Fibroblast of lung (primary cell): Measurements from ENCODE around the gene CACUL1. TPM values are rescaled to one million over a fixed set of nuclear protein-coding genes. Genes with fewer than 3 reads are reported as not detected.

Source experiments
- DNase-seq, 2 donors: peaks; one replicate each; pipeline versions ENCODE4 v3.0.0 to v3.0.0-alpha.2; 2010; ENCODE audit warnings: low read depth in 2 of 2
- H2AFZ ChIP-seq: 2 replicates; pipeline ENCODE4 v1.5.1; 2012; ENCODE audit warnings: low read length, control low read depth, inconsistent platforms
- H3K27ac ChIP-seq: 2 replicates; pipeline ENCODE4 v1.5.1; 2011; ENCODE audit warnings: low read length, control low read depth; ENCODE audit not compliant: insufficient read depth
- H3K27me3 ChIP-seq: 2 replicates; pipeline ENCODE4 v1.5.1; 2011; ENCODE audit warnings: mild to moderate bottlenecking, low read length; ENCODE audit not compliant: control insufficient read depth, insufficient read depth
- H3K36me3 ChIP-seq: 2 replicates; pipeline ENCODE4 v1.5.1; 2011; ENCODE audit warnings: low read length; ENCODE audit not compliant: control insufficient read depth, insufficient read depth
- H3K4me1 ChIP-seq: 2 replicates; pipeline ENCODE4 v1.5.1; 2011; ENCODE audit warnings: low read length; ENCODE audit not compliant: control insufficient read depth, insufficient read depth; ENCODE audit errors: extremely low read depth
- H3K4me2 ChIP-seq: 2 replicates; pipeline ENCODE4 v1.5.1; 2011; ENCODE audit warnings: low read length, control low read depth; ENCODE audit not compliant: insufficient read depth; ENCODE audit errors: extremely low read depth
- H3K4me3 ChIP-seq, 4 experiments: fragments of 200-600 bp in 1 of 4; sonication (generic) in 1 of 4; replicated peaks in 1 of 4; 2 replicates each; pipeline ENCODE4 v1.5.1; 2011 to 2016; ENCODE audit warnings: low read length in 4 of 4, low read depth in 3 of 4, mild to moderate bottlenecking in 3 of 4, control low read depth in 2 of 4, inconsistent platforms in 1 of 4, mixed read lengths in 1 of 4; ENCODE audit not compliant: insufficient read depth in 1 of 4; ENCODE audit errors: control extremely low read depth in 1 of 4
- H3K79me2 ChIP-seq: 2 replicates; pipeline ENCODE4 v1.5.1; 2012; ENCODE audit warnings: mild to moderate bottlenecking, low read length, inconsistent platforms; ENCODE audit not compliant: control insufficient read depth, insufficient read depth
- H3K9ac ChIP-seq: 2 replicates; pipeline ENCODE4 v1.5.1; 2011; ENCODE audit warnings: mild to moderate bottlenecking, low read length, control low read depth; ENCODE audit not compliant: insufficient read depth
- H3K9me3 ChIP-seq: 2 replicates; pipeline ENCODE4 v1.5.1; 2012; ENCODE audit warnings: low read depth, low read length; ENCODE audit not compliant: control insufficient read depth, insufficient read depth
- H4K20me1 ChIP-seq: 2 replicates; pipeline ENCODE4 v1.5.1; 2011; ENCODE audit warnings: low read length; ENCODE audit not compliant: control insufficient read depth, insufficient read depth; ENCODE audit errors: extremely low read depth
- CTCF ChIP-seq, 2 donors: IDR thresholded peaks in 1 of 2; conservative IDR thresholded peaks in 1 of 2; 1 replicate in 1 of 2; 2 replicates in 1 of 2; pipeline ENCODE4 v1.5.1; 2011 to 2012; ENCODE audit warnings: low read length in 2 of 2, control low read depth in 1 of 2, inconsistent platforms in 1 of 2, low read depth in 1 of 2, mild to moderate bottlenecking in 1 of 2
- EZH2 ChIP-seq: IDR thresholded peaks from 2 replicates; pipeline ENCODE4 v1.5.1; 2012; ENCODE audit warnings: low read length, control low read depth, mild to moderate bottlenecking; ENCODE audit errors: missing control alignments
- polyA plus RNA-seq, 2 donors: library from polyadenylated mRNA; depleted of rRNA in 1 of 2; stranded (reverse) in 1 of 2; unstranded in 1 of 2; fragments of >200 nt; gene quantifications; 2 replicates each; pipeline ENCODE4 v1.2.1, GENCODE V29; 2011 to 2012; ENCODE audit warnings: missing spikeins in 1 of 2
- total RNA-seq: library from RNA; depleted of rRNA; stranded (reverse); fragments of >200 nt; gene quantifications from 2 replicates; pipeline ENCODE4 v1.2.1, GENCODE V29; 2014

The CACUL1 gene
- total and polyA plus RNA-seq, 2 donors (not counting 1 experiment from before 2014, with no cell fraction given): 15.7 to 25.3 TPM

GRCh38 chr10:118667732-118668131 is 87.0 kb downstream of the CACUL1 start:
- no peak overlapping the region for H3K27ac ChIP-seq
- DNase-seq: no peak
- H3K27me3 ChIP-seq: no peaks in the 10 kb centered on the region

GRCh38 chr10:118666350-118666749 is 88.4 kb downstream of the CACUL1 start:
- H3K9ac ChIP-seq: no peak overlapping the region
- peaks cover 3% of the 10 kb centered on the region for H3K4me1 ChIP-seq
- TF ChIP-seq CTCF (conservative IDR thresholded peaks at IDR 0.05 in 1 of 2, IDR thresholded peaks at IDR 0.05 in 1 of 2; ENCODE audit: low read depth in 1 of 2, low read length in 2 of 2) (no peak), EZH2 (no peak)
- no peaks in the 10 kb centered on the region for H3K36me3 ChIP-seq
- no peak overlapping the region for H3K27ac ChIP-seq
- H3K9me3 ChIP-seq: no peaks in the 10 kb centered on the region
- H3K79me2 ChIP-seq: no peaks in the 10 kb centered on the region
- H2AFZ ChIP-seq: no peak overlapping the region
- no peak for DNase-seq
- no peaks in the 10 kb centered on the region for H4K20me1 ChIP-seq
- H3K4me2 ChIP-seq: no peak overlapping the region
- H3K4me3 ChIP-seq: no peak overlapping the region
- H3K27me3 ChIP-seq: no peaks in the 10 kb centered on the region

More at GRCh38 chr10:118667732-118668131, 87.0 kb downstream of the CACUL1 start:
- Histone ChIP-seq H4K20me1 (no peaks in the 10 kb centered on the region), H3K4me3 (no peak overlapping the region), H3K4me1 (peaks cover 3% of the 10 kb centered on the region), H3K4me2 (no peak overlapping the region), H3K9me3 (no peaks in the 10 kb centered on the region), H3K36me3 (no peaks in the 10 kb centered on the region), H3K79me2 (no peaks in the 10 kb centered on the region), H2AFZ (no peak overlapping the region), H3K9ac (no peak overlapping the region)
- no peak for TF ChIP-seq CTCF (conservative IDR thresholded peaks at IDR 0.05 in 1 of 2, IDR thresholded peaks at IDR 0.05 in 1 of 2; ENCODE audit: low read depth in 1 of 2, low read length in 2 of 2)
- TF ChIP-seq EZH2: no peak

- no peaks in the 10 kb centered on the region for H3K36me3 ChIP-seq
- TF ChIP-seq CTCF (conservative IDR thresholded peaks at IDR 0.05 in 1 of 2, IDR thresholded peaks at IDR 0.05 in 1 of 2; ENCODE audit: low read depth in 1 of 2, low read length in 2 of 2): no peak
- TF ChIP-seq EZH2: no peak
- no peak overlapping the region for H3K4me3 ChIP-seq
Measured at GRCh38 chr10:118664321-118664720, 90.4 kb downstream of the CACUL1 start.

More at GRCh38 chr10:118664321-118664720, 90.4 kb downstream of the CACUL1 start:
- no peak for DNase-seq
- Histone ChIP-seq H2AFZ (no peak overlapping the region), H3K9me3 (no peaks in the 10 kb centered on the region), H3K4me2 (no peak overlapping the region), H3K27me3 (no peaks in the 10 kb centered on the region), H3K4me1 (no peaks in the 10 kb centered on the region), H4K20me1 (no peaks in the 10 kb centered on the region), H3K79me2 (no peaks in the 10 kb centered on the region), H3K9ac (no peak overlapping the region), H3K27ac (no peak overlapping the region)
